HepG2 (cell line): Measurements from ENCODE around the gene SYNE2. TPM values are rescaled to one million over a fixed set of nuclear protein-coding genes. Genes with fewer than 3 reads are reported as not detected.

Experiments
- ATAC-seq: fragments of 200-7000 bp; cut with Tn5 transposase; 3 replicates; pipeline ENCODE4 v1.9.1; 2020; ENCODE audit warnings: mild to moderate bottlenecking, moderate library complexity
- BruUV-seq: library from RNA; stranded (reverse); fragments of 400-500 nt; replicated peaks from 2 replicates; lab custom pipeline; 2021; lab: Mats Ljungman, UMichigan
- CTCF ChIA-PET: fragments of 300-600 bp; formaldehyde crosslinking; extraction: SDS; loops from one replicate; lab custom pipeline; 2021; ENCODE audit warnings: low total read pairs, inconsistent platforms, low intra/inter-chr PET ratio; lab: Yijun Ruan, JAX
- POLR2A ChIA-PET: fragments of 350-600 bp; sonication (Branson Sonifier 250); formaldehyde crosslinking; loops from one replicate; lab custom pipeline; 2020; ENCODE audit warnings: antibody characterized with exemption, inconsistent platforms; lab: Yijun Ruan, JAX
- DNase-seq: peaks from one replicate; pipeline ENCODE4 v3.0.0-alpha.2; 2015; ENCODE audit warnings: low spot score
- FAIRE-seq: peaks from 3 replicates; lab custom pipeline; 2011; peaks lifted over from hg19 to GRCh38; lab: Jason Lieb, UNC
- H2AFZ ChIP-seq: one replicate; pipeline ENCODE4 v1.6.1; 2011; ENCODE audit warnings: low read length, inconsistent platforms
- H3K27ac ChIP-seq: fragments of 300-600 bp; 3 replicates; pipeline ENCODE4 v1.8.0; 2011; ENCODE audit warnings: mixed run types, mild to moderate bottlenecking, mixed read lengths, low read length, inconsistent platforms; ENCODE audit not compliant: insufficient read depth; ENCODE audit errors: extremely low read length
- H3K27me3 ChIP-seq, 2 experiments: fragments of 200-600 bp in 1 of 2; 2 replicates in 1 of 2; 3 replicates in 1 of 2; pipeline versions ENCODE4 v1.6.0 to v1.8.0; 2011; ENCODE audit warnings: low read length in 2 of 2, mild to moderate bottlenecking in 2 of 2, moderate library complexity in 2 of 2, inconsistent platforms in 1 of 2; ENCODE audit not compliant: insufficient read depth in 2 of 2, control insufficient read depth in 1 of 2
- H3K36me3 ChIP-seq, 2 experiments: fragments of 200-600 bp in 1 of 2; replicated peaks in 1 of 2; 2 replicates in 1 of 2; 3 replicates in 1 of 2; pipeline versions ENCODE4 v1.5.1 to v1.8.0; 2011; ENCODE audit warnings: low read length in 2 of 2, inconsistent platforms in 1 of 2; ENCODE audit not compliant: insufficient read depth in 2 of 2, control insufficient read depth in 1 of 2
- H3K4me1 ChIP-seq: 2 replicates; pipeline ENCODE4 v1.5.1; 2012; ENCODE audit warnings: low read length, inconsistent platforms; ENCODE audit not compliant: insufficient read depth
- H3K4me2 ChIP-seq: 2 replicates; pipeline ENCODE4 v1.6.0; 2011; ENCODE audit warnings: low read depth, low read length, inconsistent platforms
- H3K4me3 ChIP-seq, 3 experiments: fragments of 200-600 bp in 1 of 3; sonication (generic), shearing (Covaris generic) in 1 of 3; replicated peaks in 1 of 3; 2 replicates each; pipeline ENCODE4 v1.5.1; 2011 to 2016; ENCODE audit warnings: low read length in 3 of 3, inconsistent platforms in 2 of 3, low read depth in 2 of 3, mild to moderate bottlenecking in 2 of 3, control low read depth in 1 of 3, mixed read lengths in 1 of 3; ENCODE audit not compliant: insufficient read depth in 1 of 3
- H3K79me2 ChIP-seq: one replicate; pipeline ENCODE4 v1.6.1; 2011; ENCODE audit warnings: low read length, inconsistent platforms; ENCODE audit not compliant: insufficient read depth
- H3K9ac ChIP-seq: 2 replicates; pipeline ENCODE4 v1.6.0; 2011; ENCODE audit warnings: mild to moderate bottlenecking, low read depth, low read length, inconsistent platforms; ENCODE audit not compliant: insufficient read depth
- H3K9me3 ChIP-seq: 2 replicates; pipeline ENCODE4 v1.5.1; 2012; ENCODE audit warnings: mild to moderate bottlenecking, low read length
- H4K20me1 ChIP-seq: 2 replicates; pipeline ENCODE4 v1.6.0; 2011; ENCODE audit warnings: inconsistent platforms, mild to moderate bottlenecking, low read length, moderate library complexity; ENCODE audit not compliant: insufficient read depth
- ARID2 ChIP-seq: sonication (generic); formaldehyde crosslinking; IDR thresholded peaks from 2 replicates; pipeline ENCODE4 v1.8.1; 2022; ENCODE audit warnings: mild to moderate bottlenecking, missing genetic modification reagents, borderline replicate concordance
- ARNTL ChIP-seq: sonication (generic); formaldehyde crosslinking; IDR thresholded peaks from 2 replicates; pipeline ENCODE4 v1.4.0; 2020; ENCODE audit warnings: mild to moderate bottlenecking, missing genetic modification reagents
- GFI1 ChIP-seq: sonication (generic); formaldehyde crosslinking; IDR thresholded peaks from 2 replicates; pipeline ENCODE4 v1.5.0; 2020; ENCODE audit warnings: missing genetic modification reagents, mild to moderate bottlenecking, borderline replicate concordance
- MXD1 ChIP-seq: sonication (generic); formaldehyde crosslinking; IDR thresholded peaks from 2 replicates; pipeline ENCODE4 v1.4.0; 2020; ENCODE audit warnings: mild to moderate bottlenecking, missing genetic modification reagents
- POLR2A ChIP-seq, 2 experiments: IDR thresholded peaks; 2 replicates each; pipeline ENCODE4 v1.6.1; 2011; ENCODE audit warnings: low read depth in 2 of 2, low read length in 2 of 2, mild to moderate bottlenecking in 1 of 2, moderate library complexity in 1 of 2; ENCODE audit not compliant: insufficient read depth in 1 of 2
- PRDM15 ChIP-seq: sonication (generic); formaldehyde crosslinking; IDR thresholded peaks from 2 replicates; pipeline ENCODE4 v1.4.0; 2020; ENCODE audit warnings: missing genetic modification reagents
- REL ChIP-seq: sonication (generic); formaldehyde crosslinking; conservative IDR thresholded peaks from 2 replicates; pipeline ENCODE4 v1.8.0; 2022; ENCODE audit warnings: mild to moderate bottlenecking, missing genetic modification reagents, moderate library complexity
- TARDBP ChIP-seq: sonication (generic); formaldehyde crosslinking; IDR thresholded peaks from 2 replicates; pipeline ENCODE4 v1.8.0; 2022; ENCODE audit warnings: mild to moderate bottlenecking, missing genetic modification reagents
- ZNF563 ChIP-seq: sonication (generic); formaldehyde crosslinking; IDR thresholded peaks from 2 replicates; pipeline ENCODE4 v1.8.0; 2022; ENCODE audit warnings: mild to moderate bottlenecking, moderate library complexity, missing genetic modification reagents
- WGBS: methylation state at CpG from one replicate; pipeline ENCODE4 v1.1.6; 2017; ENCODE audit warnings: low lambda C conversion rate; 5-methylcytosine and 5-hydroxymethylcytosine counted together
- in situ Hi-C: cut with HindIII; loops from 2 replicates; pipeline ENCODE4 v1.10.0; 2017; ENCODE audit warnings: low pct_unique_long_range_greater_than_20kb; ENCODE audit not compliant: extremely low pct_ligation_motif_present
- intact Hi-C: fragments of 100-400 bp; cut with micrococcal nuclease; formaldehyde crosslinking; loops from one replicate; pipeline ENCODE4 v1.10.0; 2022; ENCODE audit not compliant: unreplicated experiment
- polyA plus RNA-seq, 8 experiments: library from polyadenylated mRNA; depleted of rRNA in 3 of 8; stranded (reverse) in 7 of 8; unstranded in 1 of 8; fragments of >200 nt; fragmentation: Illumina TruSeq in 4 of 8; extraction: Trizol in 4 of 8; gene quantifications; 2 replicates each; pipeline versions ENCODE4 v1.2.1 to v1.2.3, GENCODE V29; 2011 to 2016; ENCODE audit warnings: low read depth in 4 of 8, missing spikeins in 1 of 8, mixed read lengths in 1 of 8; ENCODE audit not compliant: insufficient read depth in 1 of 8
- total RNA-seq, 5 experiments: library from RNA; depleted of rRNA; stranded (reverse); fragments of >200 nt; fragmentation: Illumina TruSeq; extraction: Trizol; gene quantifications; 2 replicates each; pipeline ENCODE4 v1.2.3, GENCODE V29; 2016; ENCODE audit warnings: low read depth in 1 of 5
- TF ChIP-seq, protein P1 (sequence below): sonication (generic); formaldehyde crosslinking; IDR thresholded peaks from 2 replicates; pipeline ENCODE4 v1.4.0; 2020; ENCODE audit warnings: missing genetic modification reagents
- TF ChIP-seq, protein P2 (sequence below): sonication (generic); formaldehyde crosslinking; IDR thresholded peaks from 2 replicates; pipeline ENCODE4 v1.8.1; 2023; ENCODE audit warnings: mild to moderate bottlenecking, missing genetic modification reagents
- TF ChIP-seq, protein P3 (sequence below): sonication (generic); formaldehyde crosslinking; IDR thresholded peaks from 2 replicates; pipeline ENCODE4 v1.4.0; 2020; ENCODE audit warnings: missing genetic modification reagents

The SYNE2 gene
- total and polyA plus RNA-seq, 2 of the 13 experiments (the other 11 are each of a cell fraction or from before 2014, with no cell fraction given): 6.2 to 13.3 TPM

DNA sequence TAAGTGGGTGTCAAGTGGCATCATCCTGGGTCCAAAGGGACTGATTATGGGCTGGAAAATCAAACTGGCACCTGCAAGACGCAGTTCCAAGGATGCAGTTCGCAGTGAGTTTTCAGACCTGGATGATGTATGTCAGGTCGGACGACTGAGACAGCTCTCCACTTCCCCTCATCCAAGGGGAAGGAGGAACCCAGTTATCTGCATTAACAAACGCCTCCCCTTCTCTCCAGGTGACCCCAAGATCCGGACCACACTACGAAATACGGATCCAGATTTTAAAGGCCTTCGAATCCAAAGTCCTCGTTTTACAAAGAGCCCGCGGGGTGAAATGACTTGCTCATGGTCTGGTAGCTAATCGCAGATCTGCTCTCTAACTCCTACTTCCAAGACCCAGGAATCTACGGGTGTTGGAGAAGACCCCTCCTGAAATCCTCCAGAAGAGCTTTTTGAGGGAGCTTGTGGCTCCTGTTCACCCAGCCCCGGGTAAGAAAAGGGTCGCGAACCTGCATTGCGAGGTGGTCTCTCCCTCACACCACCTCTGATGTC lies 460 bp upstream of the SYNE2 start:
- no peak for TF ChIP-seq MXD1 (CRISPR knock-in tag)
- TF ChIP-seq TARDBP: no peak
- TF ChIP-seq GFI1: peak; percentile 16; the same call in 1 of the 2 replicates
- no peak for TF ChIP-seq REL (CRISPR knock-in tag)
- no peak for TF ChIP-seq POLR2A (IDR thresholded peaks at IDR 0.05; ENCODE audit: insufficient read depth in 1 of 2, low read depth in 2 of 2, low read length in 2 of 2)
- 0 out of 2 replicates have a peak, but pooled peaks have one; percentile 23 for TF ChIP-seq ZNF563 (CRISPR knock-in tag)
- no peak for TF ChIP-seq ARNTL (CRISPR knock-in tag)
- TF ChIP-seq, protein P1, sequence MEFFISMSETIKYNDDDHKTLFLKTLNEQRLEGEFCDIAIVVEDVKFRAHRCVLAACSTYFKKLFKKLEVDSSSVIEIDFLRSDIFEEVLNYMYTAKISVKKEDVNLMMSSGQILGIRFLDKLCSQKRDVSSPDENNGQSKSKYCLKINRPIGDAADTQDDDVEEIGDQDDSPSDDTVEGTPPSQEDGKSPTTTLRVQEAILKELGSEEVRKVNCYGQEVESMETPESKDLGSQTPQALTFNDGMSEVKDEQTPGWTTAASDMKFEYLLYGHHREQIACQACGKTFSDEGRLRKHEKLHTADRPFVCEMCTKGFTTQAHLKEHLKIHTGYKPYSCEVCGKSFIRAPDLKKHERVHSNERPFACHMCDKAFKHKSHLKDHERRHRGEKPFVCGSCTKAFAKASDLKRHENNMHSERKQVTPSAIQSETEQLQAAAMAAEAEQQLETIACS (CRISPR knock-in tag): no peak
- TF ChIP-seq, protein P2, sequence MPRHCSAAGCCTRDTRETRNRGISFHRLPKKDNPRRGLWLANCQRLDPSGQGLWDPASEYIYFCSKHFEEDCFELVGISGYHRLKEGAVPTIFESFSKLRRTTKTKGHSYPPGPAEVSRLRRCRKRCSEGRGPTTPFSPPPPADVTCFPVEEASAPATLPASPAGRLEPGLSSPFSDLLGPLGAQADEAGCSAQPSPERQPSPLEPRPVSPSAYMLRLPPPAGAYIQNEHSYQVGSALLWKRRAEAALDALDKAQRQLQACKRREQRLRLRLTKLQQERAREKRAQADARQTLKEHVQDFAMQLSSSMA: no peak
- TF ChIP-seq, protein P3, sequence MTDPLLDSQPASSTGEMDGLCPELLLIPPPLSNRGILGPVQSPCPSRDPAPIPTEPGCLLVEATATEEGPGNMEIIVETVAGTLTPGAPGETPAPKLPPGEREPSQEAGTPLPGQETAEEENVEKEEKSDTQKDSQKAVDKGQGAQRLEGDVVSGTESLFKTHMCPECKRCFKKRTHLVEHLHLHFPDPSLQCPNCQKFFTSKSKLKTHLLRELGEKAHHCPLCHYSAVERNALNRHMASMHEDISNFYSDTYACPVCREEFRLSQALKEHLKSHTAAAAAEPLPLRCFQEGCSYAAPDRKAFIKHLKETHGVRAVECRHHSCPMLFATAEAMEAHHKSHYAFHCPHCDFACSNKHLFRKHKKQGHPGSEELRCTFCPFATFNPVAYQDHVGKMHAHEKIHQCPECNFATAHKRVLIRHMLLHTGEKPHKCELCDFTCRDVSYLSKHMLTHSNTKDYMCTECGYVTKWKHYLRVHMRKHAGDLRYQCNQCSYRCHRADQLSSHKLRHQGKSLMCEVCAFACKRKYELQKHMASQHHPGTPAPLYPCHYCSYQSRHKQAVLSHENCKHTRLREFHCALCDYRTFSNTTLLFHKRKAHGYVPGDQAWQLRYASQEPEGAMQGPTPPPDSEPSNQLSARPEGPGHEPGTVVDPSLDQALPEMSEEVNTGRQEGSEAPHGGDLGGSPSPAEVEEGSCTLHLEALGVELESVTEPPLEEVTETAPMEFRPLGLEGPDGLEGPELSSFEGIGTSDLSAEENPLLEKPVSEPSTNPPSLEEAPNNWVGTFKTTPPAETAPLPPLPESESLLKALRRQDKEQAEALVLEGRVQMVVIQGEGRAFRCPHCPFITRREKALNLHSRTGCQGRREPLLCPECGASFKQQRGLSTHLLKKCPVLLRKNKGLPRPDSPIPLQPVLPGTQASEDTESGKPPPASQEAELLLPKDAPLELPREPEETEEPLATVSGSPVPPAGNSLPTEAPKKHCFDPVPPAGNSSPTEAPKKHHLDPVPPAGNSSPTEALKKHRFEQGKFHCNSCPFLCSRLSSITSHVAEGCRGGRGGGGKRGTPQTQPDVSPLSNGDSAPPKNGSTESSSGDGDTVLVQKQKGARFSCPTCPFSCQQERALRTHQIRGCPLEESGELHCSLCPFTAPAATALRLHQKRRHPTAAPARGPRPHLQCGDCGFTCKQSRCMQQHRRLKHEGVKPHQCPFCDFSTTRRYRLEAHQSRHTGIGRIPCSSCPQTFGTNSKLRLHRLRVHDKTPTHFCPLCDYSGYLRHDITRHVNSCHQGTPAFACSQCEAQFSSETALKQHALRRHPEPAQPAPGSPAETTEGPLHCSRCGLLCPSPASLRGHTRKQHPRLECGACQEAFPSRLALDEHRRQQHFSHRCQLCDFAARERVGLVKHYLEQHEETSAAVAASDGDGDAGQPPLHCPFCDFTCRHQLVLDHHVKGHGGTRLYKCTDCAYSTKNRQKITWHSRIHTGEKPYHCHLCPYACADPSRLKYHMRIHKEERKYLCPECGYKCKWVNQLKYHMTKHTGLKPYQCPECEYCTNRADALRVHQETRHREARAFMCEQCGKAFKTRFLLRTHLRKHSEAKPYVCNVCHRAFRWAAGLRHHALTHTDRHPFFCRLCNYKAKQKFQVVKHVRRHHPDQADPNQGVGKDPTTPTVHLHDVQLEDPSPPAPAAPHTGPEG (CRISPR knock-in tag): 0 out of 2 replicates have a peak, but pooled peaks have one; percentile 50
- no peak for TF ChIP-seq ARID2
- peak; percentile 73; the same call in 1 of the 2 replicates for TF ChIP-seq PRDM15 (CRISPR knock-in tag)
- Histone ChIP-seq H3K4me2 (peak overlapping the region; percentile 85), H3K4me1 (peaks cover 24% of the 10 kb centered on the region), H3K9me3 (no peaks in the 10 kb centered on the region), H3K79me2 (peaks cover 10% of the 10 kb centered on the region), H2AFZ (peak overlapping the region; percentile 79), H4K20me1 (no peaks in the 10 kb centered on the region), H3K27ac (no peak overlapping the region), H3K4me3 (peak overlapping the region; percentile 76 to 92 (median 82)), H3K27me3 (no peaks in the 10 kb centered on the region; a peak in 1 of 5 replicates), H3K36me3 (no peaks in the 10 kb centered on the region), H3K9ac (peak overlapping the region; percentile 63)
- WGBS: 6% methylated on average over 5 of the region's 18 CpGs
- DNase-seq (no peak), FAIRE-seq (no peak), ATAC-seq (peak; percentile 23)
- in situ Hi-C loops (no loop called here), intact Hi-C loops (loop anchor here (2.0 to 10.0 kb wide), 3 partner anchors 45 to 142 kb away; no protein-coding TSS in a partner anchor)
- ChIA-PET CTCF (no interaction called here), POLR2A (no interaction called here)
- no TSS peak for BruUV-seq
